Adipose tissue (tissue), 3 donors: ENCODE measurements around the gene UIMC1. TPM values are rescaled to one million over a fixed set of nuclear protein-coding genes. Genes with fewer than 3 reads are reported as not detected.
"Not testable (repeated sequence)": the region's sequence is repeated elsewhere in the genome, so short reads cannot be mapped to it uniquely, and the experiment has no call there.

Source experiments
- H3K27ac ChIP-seq: one replicate; pipeline ENCODE4 v1.5.1; 2013; ENCODE audit warnings: low read depth, low read length
- WGBS, 3 donors: extraction: QIAGEN DNeasy Blood & Tissue Kit; methylation state at CpG; one replicate each; pipeline ENCODE4 v1.1.7; 2013; 5-methylcytosine and 5-hydroxymethylcytosine counted together
- polyA plus RNA-seq, 3 donors: library from polyadenylated mRNA; stranded (reverse); fragments of 200-250 nt; gene quantifications; one replicate each; pipeline ENCODE4 v1.2.3, GENCODE V29; 2013
- donor health status: healthy with polysubstance abuse.
- donor health status: Bipolar disorder and iron deficiency.
- donor health status: healthy.

UIMC1 gene
- polyA plus RNA-seq, 3 donors = 15.8 to 26.0 (median 21.6) TPM

- WGBS, 3 donors = 75 to 90% (median 86%) methylated on average over 26 of the region's 26 CpGs
- no peak overlapping the region for H3K27ac ChIP-seq
Measured at GRCh38 chr5:176880366-176881020, 126.1 kb downstream of the UIMC1 start.

DNA sequence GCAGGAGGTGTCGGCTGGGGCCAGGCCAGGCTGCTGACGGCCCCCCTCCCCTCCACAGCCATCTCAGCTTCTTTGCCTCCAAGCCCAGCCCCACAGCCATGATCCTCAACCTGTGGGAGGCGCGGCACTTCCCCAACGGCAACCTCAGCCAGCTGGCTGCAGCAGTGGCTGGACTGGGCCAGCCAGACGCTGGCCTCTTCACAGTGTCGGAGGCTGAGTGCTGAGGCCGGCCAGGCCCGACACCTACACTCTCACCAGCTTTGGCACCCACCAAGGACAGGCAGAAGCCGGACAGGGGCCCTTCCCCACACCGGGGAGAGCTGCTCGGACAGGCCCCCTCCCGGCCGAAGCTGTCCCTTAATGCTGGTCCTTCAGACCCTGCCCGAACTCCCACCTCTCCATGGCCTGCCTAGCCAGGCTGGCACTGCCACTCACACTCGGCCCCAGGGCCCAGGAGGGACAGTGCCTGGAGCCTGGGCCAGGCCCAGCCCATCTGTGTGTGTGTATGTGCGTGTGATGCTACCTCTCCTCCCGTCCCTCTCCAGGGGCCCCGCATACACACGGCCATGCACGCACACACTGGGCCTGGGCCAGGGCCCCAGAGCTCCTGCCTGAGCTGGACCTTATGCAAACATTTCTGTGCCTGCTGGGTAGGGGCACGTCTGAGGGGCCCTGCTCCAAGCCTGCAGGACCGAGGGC is 126.8 kb downstream of the UIMC1 start:
- H3K27ac ChIP-seq = no peak overlapping the region
- 68 to 77% (median 70%) methylated on average over 22 to 23 of the region's 23 CpGs for WGBS, 3 donors

GRCh38 chr5:176878906-176879662 is 127.5 kb downstream of the UIMC1 start:
- WGBS, 3 donors = 80 to 86% (median 85%) methylated on average over 22 to 23 of the region's 23 CpGs

DNA sequence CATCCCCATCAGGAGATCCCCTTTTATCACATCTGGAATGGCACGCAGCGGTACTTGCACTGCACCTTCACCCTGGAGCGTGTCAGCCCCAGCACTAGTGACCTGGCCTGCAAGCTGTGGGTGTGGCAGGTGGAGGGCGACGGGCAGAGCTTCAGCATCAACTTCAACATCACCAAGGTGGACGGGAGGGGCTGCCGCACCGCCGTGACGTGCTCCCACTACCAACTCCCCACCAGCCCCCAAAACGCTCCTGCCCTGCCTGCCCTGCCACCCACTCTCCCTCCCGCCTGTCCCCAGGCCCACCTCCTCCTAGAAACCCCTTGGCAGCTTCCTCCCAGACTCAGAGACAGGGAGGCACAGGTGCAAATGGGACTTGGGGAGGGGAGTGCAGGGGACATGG is 128.1 kb downstream of the UIMC1 start:
- 70 to 85% (median 82%) methylated on average over 12 of the region's 12 CpGs for WGBS, 3 donors
- no peak overlapping the region for H3K27ac ChIP-seq

More at GRCh38 chr5:176878906-176879662, 127.5 kb downstream of the UIMC1 start:
- H3K27ac ChIP-seq = no peak overlapping the region

DNA sequence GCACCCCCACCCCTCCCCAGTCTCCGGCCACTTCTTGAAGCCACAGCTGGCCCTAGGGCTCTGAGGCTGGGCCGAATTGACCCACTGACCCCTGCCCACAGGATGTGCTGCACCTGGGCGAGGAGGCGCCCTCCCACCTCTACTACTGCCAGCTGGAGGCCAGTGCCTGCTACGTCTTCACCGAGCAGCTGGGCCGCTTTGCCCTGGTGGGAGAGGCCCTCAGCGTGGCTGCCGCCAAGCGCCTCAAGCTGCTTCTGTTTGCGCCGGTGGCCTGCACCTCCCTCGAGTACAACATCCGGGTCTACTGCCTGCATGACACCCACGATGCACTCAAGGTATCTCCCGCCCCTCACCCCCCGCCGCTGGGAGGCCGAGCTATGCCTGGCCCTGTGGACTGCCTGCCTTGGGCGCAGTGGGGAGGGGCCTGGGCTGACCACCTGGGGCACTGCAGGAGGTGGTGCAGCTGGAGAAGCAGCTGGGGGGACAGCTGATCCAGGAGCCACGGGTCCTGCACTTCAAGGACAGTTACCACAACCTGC is 128.7 kb downstream of the UIMC1 start:
- no peak overlapping the region for H3K27ac ChIP-seq
- WGBS, 3 donors = 56 to 68% (median 67%) methylated on average over 20 to 21 of the region's 21 CpGs

DNA sequence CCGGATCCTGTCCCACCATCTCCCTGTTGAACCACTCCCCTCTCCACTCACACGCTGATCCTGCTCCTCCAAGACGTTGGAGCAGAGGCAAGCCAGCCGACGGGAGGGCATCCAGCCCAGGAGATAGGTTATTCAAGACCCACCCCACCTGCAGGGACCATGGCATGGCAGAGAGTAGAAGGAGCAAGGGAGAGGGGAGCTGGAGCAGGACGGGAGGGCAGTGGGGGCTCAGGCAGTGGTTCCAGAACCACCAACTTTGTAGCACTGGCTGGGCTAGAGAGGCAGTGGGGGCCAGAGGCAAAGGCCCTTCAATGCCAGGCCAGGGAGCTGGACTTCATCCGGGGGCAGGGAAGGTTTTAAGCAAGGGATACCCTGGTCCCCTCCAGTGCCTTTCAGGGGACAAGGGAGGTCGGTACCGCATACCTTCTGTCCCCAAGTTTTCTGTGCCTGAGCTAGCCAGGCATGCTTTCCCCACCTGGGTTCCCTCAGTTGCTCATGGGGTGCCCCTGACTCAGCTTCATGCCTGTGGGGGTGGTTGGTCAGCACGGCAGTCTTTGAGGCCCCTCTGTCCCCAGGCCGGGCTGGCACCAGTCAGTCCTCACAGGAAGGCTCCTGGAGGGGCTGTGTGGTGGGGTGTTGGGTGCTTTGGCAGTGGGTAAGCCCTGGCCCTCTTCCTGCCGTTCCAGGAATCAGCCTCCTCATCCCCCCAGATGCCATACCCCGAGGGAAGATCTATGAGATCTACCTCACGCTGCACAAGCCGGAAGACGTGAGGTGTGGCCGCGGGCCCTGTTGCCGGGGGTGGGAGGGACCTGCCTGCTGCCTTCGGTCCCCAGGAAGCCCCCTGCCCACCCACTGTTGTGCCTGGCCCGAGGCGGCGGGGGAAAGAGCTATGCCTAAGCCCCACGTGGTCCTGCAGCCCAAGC is 129.8 kb downstream of the UIMC1 start:
- 64 to 72% (median 65%) methylated on average over 22 to 24 of the region's 24 CpGs for WGBS, 3 donors
- H3K27ac ChIP-seq = no peak overlapping the region

GRCh38 chr5:176875783-176876505 is 130.6 kb downstream of the UIMC1 start:
- 22 to 34% (median 29%) methylated on average over 27 of the region's 27 CpGs for WGBS, 3 donors
- H3K27ac ChIP-seq = no peak overlapping the region

- 57 to 67% (median 57%) methylated on average over 17 of the region's 17 CpGs for WGBS, 3 donors
- H3K27ac ChIP-seq = no peak overlapping the region
Measured at GRCh38 chr5:176875014-176875550, 131.5 kb downstream of the UIMC1 start.

GRCh38 chr5:176874198-176874780 is 132.3 kb downstream of the UIMC1 start:
- no peak overlapping the region for H3K27ac ChIP-seq
- WGBS, 3 donors = 71 to 80% (median 78%) methylated on average over 19 to 20 of the region's 20 CpGs

GRCh38 chr5:176873541-176874172 is 132.9 kb downstream of the UIMC1 start:
- whole genome bisulfite sequencing, 3 donors = 41 to 53% (median 45%) methylated on average over 16 of the region's 16 CpGs
- H3K27ac ChIP-seq = no peak overlapping the region

DNA sequence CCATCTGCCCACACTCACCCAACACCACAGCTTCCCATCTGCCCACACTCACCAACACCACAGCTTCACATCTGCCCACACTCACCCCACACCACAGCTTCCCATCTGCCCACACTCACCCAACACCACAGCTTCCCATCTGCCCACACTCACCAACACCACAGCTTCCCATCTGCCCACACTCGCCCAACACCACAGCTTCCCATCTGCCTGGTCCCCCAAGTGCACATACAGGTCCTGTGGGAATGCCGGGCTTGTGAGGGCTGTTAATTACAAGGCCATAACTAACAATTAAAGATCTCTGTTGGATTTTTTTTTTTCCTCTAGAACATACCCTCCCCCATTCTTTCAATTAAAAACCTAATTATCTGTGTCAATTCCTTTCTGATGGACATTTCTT is 133.6 kb downstream of the UIMC1 start:
- not testable (repeated sequence) for H3K27ac ChIP-seq
- WGBS, 3 donors = 41 to 69% (median 51%) methylated on average over 2 of the region's 2 CpGs

DNA sequence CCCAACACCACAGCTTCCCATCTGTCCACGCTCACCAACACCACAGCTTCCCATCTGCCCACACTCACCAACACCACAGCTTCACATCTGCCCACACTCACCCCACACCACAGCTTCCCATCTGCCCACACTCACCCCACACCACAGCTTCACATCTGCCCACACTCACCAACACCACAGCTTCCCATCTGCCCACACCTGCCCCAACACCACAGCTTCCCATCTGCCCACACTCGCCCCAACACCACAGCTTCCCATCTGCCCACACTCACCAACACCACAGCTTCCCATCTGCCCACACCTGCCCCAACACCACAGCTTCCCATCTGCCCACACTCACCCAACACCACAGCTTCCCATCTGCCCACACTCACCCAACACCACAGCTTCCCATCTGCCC is 134.0 kb downstream of the UIMC1 start:
- not testable (repeated sequence) for H3K27ac ChIP-seq
- WGBS, 3 donors = 48 to 76% (median 61%) methylated on average over 1 to 2 of the region's 2 CpGs

GRCh38 chr5:176870644-176871043 is 135.9 kb downstream of the UIMC1 start:
- WGBS, 3 donors = 55 to 74% (median 65%) methylated on average over 9 to 10 of the region's 10 CpGs
- not testable (repeated sequence) for H3K27ac ChIP-seq

DNA sequence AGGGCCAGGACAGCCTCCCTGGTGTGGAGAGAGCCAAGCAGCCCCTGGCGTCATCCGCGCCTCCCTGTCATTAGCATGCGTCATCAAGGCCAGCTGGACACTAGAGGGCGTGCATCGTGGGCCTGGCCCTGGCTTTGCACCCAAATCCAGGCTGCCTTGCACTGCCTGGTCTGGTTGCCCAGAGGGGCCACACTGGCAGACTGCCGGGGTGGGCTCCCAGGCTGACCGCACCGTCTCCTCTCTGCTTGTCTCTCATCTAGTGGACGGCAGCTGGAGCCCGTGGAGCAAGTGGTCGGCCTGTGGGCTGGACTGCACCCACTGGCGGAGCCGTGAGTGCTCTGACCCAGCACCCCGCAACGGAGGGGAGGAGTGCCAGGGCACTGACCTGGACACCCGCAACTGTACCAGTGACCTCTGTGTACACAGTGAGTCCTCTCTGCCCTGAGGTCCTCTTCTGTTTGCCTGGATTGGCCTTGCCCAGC is 136.4 kb downstream of the UIMC1 start:
- WGBS, 3 donors = 39 to 70% (median 59%) methylated on average over 14 to 17 of the region's 17 CpGs
- no peak overlapping the region for H3K27ac ChIP-seq

- WGBS, 3 donors = 74 to 83% (median 83%) methylated on average over 38 of the region's 38 CpGs
- no peak overlapping the region for H3K27ac ChIP-seq
Measured at GRCh38 chr5:176869501-176870109, 137.0 kb downstream of the UIMC1 start.

- WGBS, 3 donors = 92 to 93% (median 92%) methylated on average over 16 to 20 of the region's 20 CpGs
Measured at GRCh38 chr5:176868731-176869130, 137.8 kb downstream of the UIMC1 start.

More at GRCh38 chr5:176868731-176869130, 137.8 kb downstream of the UIMC1 start:
- no peak overlapping the region for H3K27ac ChIP-seq
